GM19395 (cell line): ENCODE results near the gene SACS.
"Not testable (repeated sequence)": the region's sequence is repeated elsewhere in the genome, so short reads cannot be mapped to it uniquely, and the experiment has no call there.

ENCODE experiments used
- ATAC-seq: cut with Tn5 transposase; IDR thresholded peaks from one replicate; pipeline ENCODE4 v1.9.1; 2021; ENCODE audit warnings: mild to moderate bottlenecking, moderate library complexity; ENCODE audit not compliant: unreplicated experiment

Gene SACS

DNA sequence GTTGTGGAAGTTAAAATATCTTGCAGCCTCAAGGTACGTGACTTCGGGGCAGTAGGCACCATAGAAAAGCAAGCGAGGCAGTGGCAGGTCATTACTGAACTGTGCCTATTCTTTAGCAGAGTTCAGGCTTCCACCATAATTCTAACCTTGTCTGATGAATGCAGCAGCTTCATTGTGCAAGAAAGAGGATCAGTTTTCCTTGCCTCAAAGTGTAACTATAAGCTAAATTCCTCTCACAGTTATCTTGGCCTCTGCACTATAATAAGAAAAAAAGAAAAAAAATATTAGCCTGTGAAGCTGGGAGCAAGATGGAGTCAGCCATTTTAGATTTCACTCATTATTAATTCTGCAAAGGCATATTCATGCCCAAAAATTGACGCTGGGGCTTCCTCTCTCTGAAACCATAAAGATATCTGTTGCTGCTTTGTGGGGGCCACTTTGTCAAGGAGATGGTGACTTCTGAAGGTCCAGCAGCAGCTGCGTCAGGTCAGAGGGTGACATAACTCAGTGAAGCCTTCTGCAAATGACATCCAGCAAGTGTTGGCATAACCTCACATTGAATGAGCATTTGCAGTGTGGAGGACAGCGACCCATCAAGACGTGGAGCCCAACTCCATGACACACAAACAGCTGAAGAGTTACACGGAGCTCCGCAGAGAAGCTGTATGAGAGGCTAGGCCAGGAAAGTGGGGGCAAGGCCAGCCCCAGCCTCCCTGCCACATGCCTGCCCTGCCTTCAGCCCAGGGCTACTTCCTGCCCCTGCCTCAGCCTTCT, 23.1 kb upstream of the SACS start:
- no peak for ATAC-seq

- no peak for ATAC-seq
Measured at GRCh38 chr13:23455401-23456185, 22.1 kb upstream of the SACS start.

GRCh38 chr13:23453132-23453531, 19.6 kb upstream of the SACS start:
- ATAC-seq, result no peak

DNA sequence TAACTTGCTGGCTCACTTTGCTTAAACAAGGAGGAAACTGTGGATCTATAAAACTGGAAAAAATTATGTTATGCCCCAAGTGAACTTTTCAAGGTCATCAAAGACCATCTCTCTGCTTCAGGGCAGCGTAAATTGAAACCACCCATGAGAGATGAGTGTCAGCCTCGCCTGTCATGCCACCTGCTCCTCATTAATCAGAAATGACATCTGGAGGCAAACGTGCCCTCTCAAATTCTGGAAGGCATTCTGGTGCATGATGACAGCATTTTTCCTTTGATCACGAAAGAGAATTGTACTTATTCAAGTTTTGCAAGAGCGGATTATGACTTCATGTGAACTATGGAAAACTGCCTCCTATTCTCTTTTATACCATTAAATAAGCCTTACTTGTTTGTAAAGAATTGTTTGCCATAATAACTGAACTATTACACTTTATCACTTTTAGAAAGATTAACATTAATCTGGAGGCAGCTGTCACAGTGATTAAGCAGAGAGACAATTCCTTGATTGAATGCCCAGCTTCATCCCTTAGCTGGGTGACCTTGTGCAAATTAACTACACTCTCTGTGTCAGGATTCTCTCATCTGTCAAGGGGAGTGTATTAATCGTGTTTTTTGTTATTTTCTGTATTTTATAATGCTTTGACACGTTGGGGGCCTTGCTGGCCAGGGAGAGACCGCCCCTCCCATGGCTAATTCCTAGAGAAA, 17.0 kb upstream of the SACS start:
- no peak for ATAC-seq

- no peak for ATAC-seq
Measured at GRCh38 chr13:23449398-23450162, 16.1 kb upstream of the SACS start.

- no peak for ATAC-seq
Measured at GRCh38 chr13:23447927-23448326, 14.4 kb upstream of the SACS start.

DNA sequence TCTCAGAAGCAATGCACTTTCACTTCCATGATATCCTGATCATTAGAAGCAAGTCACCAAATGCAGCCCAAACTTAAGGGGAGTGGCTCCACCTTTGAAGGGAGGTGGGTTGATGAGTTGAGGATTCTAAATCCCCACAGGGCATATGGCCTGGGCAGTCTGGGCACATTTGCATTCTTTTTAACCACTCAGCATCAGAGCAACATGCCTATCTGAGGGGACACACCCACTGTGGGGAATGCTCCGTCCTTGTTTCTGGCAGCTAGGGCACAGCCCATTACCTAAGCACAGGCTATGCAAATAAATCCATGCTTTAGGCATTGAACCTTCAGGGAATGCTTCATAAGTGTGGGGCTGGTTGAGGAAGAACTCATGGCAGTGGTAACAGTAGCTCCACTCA, 12.3 kb upstream of the SACS start:
- no peak for ATAC-seq

GRCh38 chr13:23443878-23444277, 10.4 kb upstream of the SACS start:
- ATAC-seq, result no peak

GRCh38 chr13:23443110-23443509, 9.6 kb upstream of the SACS start:
- ATAC-seq, result no peak

- no peak for ATAC-seq
Measured at GRCh38 chr13:23440821-23441618, 7.5 kb upstream of the SACS start.

- not testable (repeated sequence) for ATAC-seq
Measured at GRCh38 chr13:23440324-23440723, 6.8 kb upstream of the SACS start.

DNA sequence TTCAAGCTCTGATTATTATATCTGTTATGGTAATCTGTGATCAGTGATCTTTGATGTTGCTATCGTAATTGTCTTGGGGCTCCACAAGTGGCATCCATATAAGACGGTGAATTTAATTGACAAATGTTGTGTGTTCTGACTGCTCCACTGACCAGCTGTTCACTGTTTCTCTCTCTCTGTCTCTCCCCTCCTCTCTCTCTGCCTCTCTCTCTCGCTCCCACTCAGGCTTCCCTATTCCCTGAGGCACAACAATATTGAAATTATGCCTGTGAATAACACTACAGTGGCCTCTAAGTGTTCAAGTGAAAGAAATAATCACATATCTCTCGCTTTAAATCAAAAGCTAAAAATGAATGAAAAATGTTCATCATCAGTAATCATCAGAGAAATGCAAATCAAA, 4.4 kb upstream of the SACS start:
- no peak for ATAC-seq

GRCh38 chr13:23436680-23437079, 3.2 kb upstream of the SACS start:
- no peak for ATAC-seq

DNA sequence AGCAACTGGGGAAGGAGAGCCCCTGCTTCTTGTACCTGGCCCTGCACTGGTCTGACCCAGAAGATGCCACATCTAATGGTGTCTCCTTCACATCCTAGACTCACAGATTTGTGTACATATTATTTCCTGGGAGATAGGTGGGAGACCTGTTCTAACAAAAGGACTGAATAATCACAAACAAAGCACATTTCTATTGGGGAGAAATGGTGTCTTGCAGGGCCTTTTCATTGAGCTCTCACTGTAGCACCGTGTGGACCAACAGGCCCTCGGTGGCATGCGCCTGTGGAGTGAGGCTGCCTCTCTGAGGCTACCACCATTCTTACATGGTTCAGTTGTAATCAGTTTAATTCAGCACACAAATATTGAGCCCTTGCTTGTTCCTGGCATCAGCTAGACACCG, 989 bp upstream of the SACS start:
- no peak for ATAC-seq

DNA sequence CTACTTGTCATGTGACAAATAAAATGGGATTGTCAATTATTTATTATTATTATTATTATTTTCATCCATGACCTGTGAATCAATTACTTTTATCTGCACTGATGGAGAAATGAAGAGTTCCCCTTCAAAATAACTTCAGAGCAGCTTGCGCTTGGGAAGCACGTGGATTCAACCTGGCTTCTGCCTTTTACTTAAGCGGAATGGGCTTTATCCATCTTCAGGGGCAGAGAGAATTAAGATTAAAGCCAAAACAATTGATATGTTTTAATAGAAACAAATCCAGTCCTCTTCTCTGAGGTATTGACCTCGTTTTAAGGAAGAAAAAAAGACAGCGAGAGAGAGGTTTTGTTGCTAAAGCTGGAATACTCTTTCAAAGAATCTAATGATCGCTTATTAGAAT, 876 bp downstream of the SACS start:
- ATAC-seq, result no peak

- ATAC-seq, result no peak
Measured at GRCh38 chr13:23430664-23431063, 2.8 kb downstream of the SACS start.

DNA sequence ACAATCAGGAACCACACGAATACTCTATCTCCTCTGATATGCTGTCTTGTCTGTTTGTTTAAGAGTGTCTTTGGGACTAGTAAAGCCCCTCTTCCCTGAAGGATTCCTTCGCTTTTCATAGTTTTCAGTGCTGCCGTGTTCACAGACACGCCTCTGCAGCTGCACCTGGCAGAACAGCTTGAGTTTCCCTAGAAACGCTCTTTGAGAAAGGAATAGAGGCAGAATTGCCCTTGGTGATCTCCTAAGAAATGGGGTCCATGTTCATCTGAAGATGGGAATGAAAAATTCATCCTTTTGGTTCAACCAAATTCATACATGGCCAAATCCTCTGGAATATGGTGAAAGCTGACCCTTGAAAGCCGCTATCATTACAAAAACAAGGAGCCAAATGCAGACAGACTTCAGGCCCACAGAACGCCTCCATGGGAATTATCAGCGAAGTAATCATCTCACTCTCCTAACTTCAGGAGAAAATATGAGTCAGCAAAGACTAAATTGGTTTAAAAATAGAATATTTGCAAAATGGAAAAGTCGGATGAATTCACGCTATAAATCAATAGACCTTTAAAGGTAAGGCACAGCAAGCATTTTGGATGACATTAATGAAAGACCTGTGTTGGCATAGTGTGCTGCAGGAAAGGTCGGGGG, 5.5 kb downstream of the SACS start:
- ATAC-seq, result no peak

DNA sequence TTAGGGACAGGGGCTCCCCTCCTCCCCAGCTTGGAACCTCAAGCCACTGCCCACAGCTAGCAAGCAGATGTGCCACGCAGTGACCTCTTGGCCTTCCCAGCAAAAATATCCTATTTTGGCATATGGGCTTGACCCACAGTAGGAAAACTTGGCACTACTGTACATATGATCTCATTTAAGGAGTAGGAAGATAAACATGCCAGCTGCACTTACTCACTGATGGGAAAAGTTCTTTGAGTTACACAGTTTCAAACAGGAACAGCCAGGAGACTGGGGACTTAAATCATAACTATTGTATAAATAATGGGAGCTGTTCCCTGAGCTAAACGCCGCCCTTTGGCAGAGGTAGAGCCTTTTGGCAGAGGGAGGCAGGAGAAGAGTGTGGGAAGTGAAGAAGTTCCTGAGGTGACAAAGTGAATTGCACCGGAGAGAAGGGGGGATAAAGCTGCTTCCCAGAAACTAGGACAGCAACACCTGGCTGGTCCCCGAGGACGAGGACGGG, 6.1 kb downstream of the SACS start:
- no peak for ATAC-seq

GRCh38 chr13:23421596-23421995, 11.9 kb downstream of the SACS start:
- no peak for ATAC-seq
